Measurements from ENCODE around the gene LIN37. TPM values are rescaled to one million over a fixed set of nuclear protein-coding genes. Genes with fewer than 3 reads are reported as not detected.

LIN37 gene
- total and polyA plus RNA-seq, 2 experiments from 2014 or later: 4.3 to 6.8 TPM

DNA sequence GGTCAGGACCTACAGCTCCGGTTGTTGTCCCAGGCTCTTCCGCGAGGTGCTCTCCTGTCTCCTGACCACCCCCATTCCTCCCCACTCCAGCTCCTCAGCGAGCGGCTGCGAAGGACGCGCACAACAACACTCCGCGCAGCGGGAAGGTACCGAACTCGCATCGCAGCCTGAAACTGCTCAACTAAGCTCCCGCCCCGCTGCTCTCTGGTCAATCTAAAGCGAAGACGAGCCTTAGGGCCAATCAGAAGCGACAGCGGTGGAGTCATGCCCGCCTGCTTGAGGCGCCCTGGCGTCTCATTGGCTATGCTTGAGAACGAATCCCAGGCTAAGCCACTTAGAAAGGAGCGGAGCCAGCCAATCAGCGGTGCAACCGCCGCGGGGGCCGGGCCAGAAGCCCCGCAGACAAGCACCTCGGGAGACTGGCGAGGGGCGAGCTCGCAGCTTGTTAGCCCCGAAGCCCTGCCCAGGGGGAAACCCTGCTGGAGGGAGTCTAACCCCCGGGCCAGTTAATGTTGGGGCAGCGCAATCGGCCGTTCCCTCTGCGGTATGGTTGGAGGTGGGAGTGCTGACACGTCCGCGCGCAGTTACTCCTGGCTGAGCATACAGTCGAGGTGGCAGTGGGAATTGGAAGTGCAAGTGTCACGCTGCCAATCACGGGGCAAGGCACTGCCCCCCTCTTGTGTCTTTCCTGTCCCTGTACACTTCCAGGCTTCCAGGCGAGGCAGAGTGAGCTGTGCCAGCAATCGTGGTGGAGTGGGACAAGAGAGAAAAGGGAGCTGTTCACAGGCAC, 46.0 kb upstream of the LIN37 start:
- peaks cover 8% of the 10 kb centered on the region; the same call in 1 of the 2 replicates for H3K4me1 ChIP-seq (ENCODE audit: insufficient read depth)
- peak; percentile 100 for DNase-seq (ENCODE audit: low spot score)
- H3K4me1 Mint-ChIP-seq: peaks cover 2% of the 10 kb centered on the region; the same call in 1 of the 3 replicates
- H3K36me3 Mint-ChIP-seq (ENCODE audit: low read depth): no peaks in the 10 kb centered on the region
- H2AFZ ChIP-seq: peak overlapping the region; percentile 96
- H3K36me3 ChIP-seq (ENCODE audit: insufficient read depth): no peaks in the 10 kb centered on the region
- H4K20me1 ChIP-seq (replicated peaks; ENCODE audit: insufficient read depth): no peaks in the 10 kb centered on the region
- no peak for TF ChIP-seq EZH2 (IDR thresholded peaks at IDR 0.05; ENCODE audit: low read depth, unreplicated experiment)
- TF ChIP-seq ZNF114 (CRISPR knock-in tag; IDR thresholded peaks at IDR 0.05): no peak
- peak; percentile 70 for TF ChIP-seq CREB1 (CRISPR knock-in tag; IDR thresholded peaks at IDR 0.05; ENCODE audit: low read depth)
- TF ChIP-seq, protein P1, sequence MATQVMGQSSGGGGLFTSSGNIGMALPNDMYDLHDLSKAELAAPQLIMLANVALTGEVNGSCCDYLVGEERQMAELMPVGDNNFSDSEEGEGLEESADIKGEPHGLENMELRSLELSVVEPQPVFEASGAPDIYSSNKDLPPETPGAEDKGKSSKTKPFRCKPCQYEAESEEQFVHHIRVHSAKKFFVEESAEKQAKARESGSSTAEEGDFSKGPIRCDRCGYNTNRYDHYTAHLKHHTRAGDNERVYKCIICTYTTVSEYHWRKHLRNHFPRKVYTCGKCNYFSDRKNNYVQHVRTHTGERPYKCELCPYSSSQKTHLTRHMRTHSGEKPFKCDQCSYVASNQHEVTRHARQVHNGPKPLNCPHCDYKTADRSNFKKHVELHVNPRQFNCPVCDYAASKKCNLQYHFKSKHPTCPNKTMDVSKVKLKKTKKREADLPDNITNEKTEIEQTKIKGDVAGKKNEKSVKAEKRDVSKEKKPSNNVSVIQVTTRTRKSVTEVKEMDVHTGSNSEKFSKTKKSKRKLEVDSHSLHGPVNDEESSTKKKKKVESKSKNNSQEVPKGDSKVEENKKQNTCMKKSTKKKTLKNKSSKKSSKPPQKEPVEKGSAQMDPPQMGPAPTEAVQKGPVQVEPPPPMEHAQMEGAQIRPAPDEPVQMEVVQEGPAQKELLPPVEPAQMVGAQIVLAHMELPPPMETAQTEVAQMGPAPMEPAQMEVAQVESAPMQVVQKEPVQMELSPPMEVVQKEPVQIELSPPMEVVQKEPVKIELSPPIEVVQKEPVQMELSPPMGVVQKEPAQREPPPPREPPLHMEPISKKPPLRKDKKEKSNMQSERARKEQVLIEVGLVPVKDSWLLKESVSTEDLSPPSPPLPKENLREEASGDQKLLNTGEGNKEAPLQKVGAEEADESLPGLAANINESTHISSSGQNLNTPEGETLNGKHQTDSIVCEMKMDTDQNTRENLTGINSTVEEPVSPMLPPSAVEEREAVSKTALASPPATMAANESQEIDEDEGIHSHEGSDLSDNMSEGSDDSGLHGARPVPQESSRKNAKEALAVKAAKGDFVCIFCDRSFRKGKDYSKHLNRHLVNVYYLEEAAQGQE (IDR thresholded peaks at IDR 0.05; ENCODE audit: unreplicated experiment): no peak
- TF ChIP-seq, protein P2, sequence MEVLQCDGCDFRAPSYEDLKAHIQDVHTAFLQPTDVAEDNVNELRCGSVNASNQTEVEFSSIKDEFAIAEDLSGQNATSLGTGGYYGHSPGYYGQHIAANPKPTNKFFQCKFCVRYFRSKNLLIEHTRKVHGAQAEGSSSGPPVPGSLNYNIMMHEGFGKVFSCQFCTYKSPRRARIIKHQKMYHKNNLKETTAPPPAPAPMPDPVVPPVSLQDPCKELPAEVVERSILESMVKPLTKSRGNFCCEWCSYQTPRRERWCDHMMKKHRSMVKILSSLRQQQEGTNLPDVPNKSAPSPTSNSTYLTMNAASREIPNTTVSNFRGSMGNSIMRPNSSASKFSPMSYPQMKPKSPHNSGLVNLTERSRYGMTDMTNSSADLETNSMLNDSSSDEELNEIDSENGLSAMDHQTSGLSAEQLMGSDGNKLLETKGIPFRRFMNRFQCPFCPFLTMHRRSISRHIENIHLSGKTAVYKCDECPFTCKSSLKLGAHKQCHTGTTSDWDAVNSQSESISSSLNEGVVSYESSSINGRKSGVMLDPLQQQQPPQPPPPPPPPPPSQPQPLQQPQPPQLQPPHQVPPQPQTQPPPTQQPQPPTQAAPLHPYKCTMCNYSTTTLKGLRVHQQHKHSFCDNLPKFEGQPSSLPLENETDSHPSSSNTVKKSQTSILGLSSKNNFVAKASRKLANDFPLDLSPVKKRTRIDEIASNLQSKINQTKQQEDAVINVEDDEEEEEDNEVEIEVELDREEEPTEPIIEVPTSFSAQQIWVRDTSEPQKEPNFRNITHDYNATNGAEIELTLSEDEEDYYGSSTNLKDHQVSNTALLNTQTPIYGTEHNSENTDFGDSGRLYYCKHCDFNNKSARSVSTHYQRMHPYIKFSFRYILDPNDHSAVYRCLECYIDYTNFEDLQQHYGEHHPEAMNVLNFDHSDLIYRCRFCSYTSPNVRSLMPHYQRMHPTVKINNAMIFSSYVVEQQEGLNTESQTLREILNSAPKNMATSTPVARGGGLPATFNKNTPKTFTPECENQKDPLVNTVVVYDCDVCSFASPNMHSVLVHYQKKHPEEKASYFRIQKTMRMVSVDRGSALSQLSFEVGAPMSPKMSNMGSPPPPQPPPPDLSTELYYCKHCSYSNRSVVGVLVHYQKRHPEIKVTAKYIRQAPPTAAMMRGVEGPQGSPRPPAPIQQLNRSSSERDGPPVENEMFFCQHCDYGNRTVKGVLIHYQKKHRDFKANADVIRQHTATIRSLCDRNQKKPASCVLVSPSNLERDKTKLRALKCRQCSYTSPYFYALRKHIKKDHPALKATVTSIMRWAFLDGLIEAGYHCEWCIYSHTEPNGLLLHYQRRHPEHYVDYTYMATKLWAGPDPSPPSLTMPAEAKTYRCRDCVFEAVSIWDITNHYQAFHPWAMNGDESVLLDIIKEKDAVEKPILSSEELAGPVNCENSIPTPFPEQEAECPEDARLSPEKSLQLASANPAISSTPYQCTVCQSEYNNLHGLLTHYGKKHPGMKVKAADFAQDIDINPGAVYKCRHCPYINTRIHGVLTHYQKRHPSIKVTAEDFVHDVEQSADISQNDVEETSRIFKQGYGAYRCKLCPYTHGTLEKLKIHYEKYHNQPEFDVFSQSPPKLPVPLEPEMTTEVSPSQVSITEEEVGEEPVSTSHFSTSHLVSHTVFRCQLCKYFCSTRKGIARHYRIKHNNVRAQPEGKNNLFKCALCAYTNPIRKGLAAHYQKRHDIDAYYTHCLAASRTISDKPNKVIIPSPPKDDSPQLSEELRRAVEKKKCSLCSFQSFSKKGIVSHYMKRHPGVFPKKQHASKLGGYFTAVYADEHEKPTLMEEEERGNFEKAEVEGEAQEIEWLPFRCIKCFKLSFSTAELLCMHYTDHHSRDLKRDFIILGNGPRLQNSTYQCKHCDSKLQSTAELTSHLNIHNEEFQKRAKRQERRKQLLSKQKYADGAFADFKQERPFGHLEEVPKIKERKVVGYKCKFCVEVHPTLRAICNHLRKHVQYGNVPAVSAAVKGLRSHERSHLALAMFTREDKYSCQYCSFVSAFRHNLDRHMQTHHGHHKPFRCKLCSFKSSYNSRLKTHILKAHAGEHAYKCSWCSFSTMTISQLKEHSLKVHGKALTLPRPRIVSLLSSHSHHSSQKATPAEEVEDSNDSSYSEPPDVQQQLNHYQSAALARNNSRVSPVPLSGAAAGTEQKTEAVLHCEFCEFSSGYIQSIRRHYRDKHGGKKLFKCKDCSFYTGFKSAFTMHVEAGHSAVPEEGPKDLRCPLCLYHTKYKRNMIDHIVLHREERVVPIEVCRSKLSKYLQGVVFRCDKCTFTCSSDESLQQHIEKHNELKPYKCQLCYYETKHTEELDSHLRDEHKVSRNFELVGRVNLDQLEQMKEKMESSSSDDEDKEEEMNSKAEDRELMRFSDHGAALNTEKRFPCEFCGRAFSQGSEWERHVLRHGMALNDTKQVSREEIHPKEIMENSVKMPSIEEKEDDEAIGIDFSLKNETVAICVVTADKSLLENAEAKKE (CRISPR knock-in tag; IDR thresholded peaks at IDR 0.05): no peak
- peak; percentile 75 for TF ChIP-seq POLR2AphosphoS5 (IDR thresholded peaks at IDR 0.05; ENCODE audit: low read depth)
- TF ChIP-seq NANOG (IDR thresholded peaks at IDR 0.05; ENCODE audit: borderline replicate concordance): no peak
- H3K27me3 Mint-ChIP-seq (ENCODE audit: insufficient read depth, low read depth, poor library complexity): peaks cover 31% of the 10 kb centered on the region
- H3K4me3 Mint-ChIP-seq: peak overlapping the region; percentile 82
- no peaks in the 10 kb centered on the region for H3K9me2 ChIP-seq (ENCODE audit: insufficient read depth)
- H3K27me3 ChIP-seq (ENCODE audit: insufficient read depth): peaks cover 24% of the 10 kb centered on the region
- no peaks in the 10 kb centered on the region for H3F3A ChIP-seq (replicated peaks; ENCODE audit: low read depth)
- peaks cover 6% of the 10 kb centered on the region; the same call in 2 of the 3 replicates for H3K9me3 Mint-ChIP-seq
- no peak overlapping the region for H3K27ac ChIP-seq (ENCODE audit: low read depth)
- no peaks in the 10 kb centered on the region for H3K79me2 ChIP-seq (replicated peaks; ENCODE audit: insufficient read depth)
- peak overlapping the region; percentile 93 for H3K27ac Mint-ChIP-seq
- peak overlapping the region; percentile 75 for H3K4me3 ChIP-seq
- ATAC-seq: peak; percentile 94
- peak overlapping the region; percentile 83 for H3K4me2 ChIP-seq

All from GM23338 (cell line).